ENCODE measurements around the gene CSNK1G2. TPM values are rescaled to one million over a fixed set of nuclear protein-coding genes. Genes with fewer than 3 reads are reported as not detected.

The CSNK1G2 gene
- total and polyA plus RNA-seq, 2 of the 13 experiments (the other 11 are each of a cell fraction or from before 2014, with no cell fraction given), result 53.8 to 72.5 TPM

DNA sequence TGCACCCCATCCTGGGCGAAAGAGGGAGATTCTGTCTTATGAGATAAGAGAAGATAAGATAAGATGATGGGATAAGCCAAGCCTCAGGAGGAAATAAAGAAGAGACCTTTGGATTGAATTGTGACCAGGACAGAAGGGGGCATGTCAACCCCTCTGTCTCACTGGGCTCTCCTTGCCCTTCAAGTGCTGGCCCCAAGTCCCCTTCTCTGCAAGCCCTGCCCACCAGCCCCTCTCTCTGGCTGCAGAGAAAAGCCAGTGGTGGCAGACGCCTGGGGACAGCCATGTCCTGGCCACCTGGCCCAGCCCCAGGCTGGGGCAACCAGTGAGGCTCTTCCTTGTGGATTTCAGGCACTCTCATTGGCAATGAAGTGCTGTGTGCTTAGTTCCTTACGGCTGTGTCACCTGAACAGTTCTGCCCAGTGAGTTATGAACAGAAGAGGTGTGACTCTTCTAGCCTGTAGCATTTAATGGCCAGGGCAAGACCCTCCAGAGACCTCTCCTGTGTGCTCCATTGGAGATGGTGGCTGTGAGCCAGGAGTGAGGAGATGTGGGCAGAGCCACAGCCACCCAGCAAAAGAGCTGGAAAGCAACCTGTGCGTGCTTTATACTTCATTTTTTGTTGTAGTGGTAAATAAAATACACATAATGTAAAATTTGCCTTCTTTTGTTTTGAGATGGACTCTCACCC, 80.6 kb downstream of the CSNK1G2 start:
- BruUV-seq (replicated peaks), result no TSS peak
- no peak for FAIRE-seq
- ATAC-seq, result no peak
- in situ Hi-C loops (cut with HindIII; ENCODE audit: extremely low pct_ligation_motif_present, low pct_unique_long_range_greater_than_20kb), result loop anchor here (5.0 kb wide), 1 partner anchor 41 kb away; no protein-coding TSS in a partner anchor
- TF ChIP-seq ZNF570 (CRISPR knock-in tag; IDR thresholded peaks at IDR 0.05; ENCODE audit: borderline replicate concordance) (no peak), NR2F2 (IDR thresholded peaks at IDR 0.05; ENCODE audit: borderline replicate concordance, low read depth) (no peak), ZNF777 (CRISPR knock-in tag; IDR thresholded peaks at IDR 0.05) (no peak), SRF (IDR thresholded peaks at IDR 0.05; ENCODE audit: low read depth, low read length) (no peak), ZNF382 (CRISPR knock-in tag; IDR thresholded peaks at IDR 0.05; ENCODE audit: borderline replicate concordance) (no peak), YEATS2 (CRISPR knock-in tag; IDR thresholded peaks at IDR 0.05; ENCODE audit: borderline replicate concordance) (no peak), ZNF710 (CRISPR knock-in tag; IDR thresholded peaks at IDR 0.05; ENCODE audit: borderline replicate concordance) (no peak), ZFP36L2 (CRISPR knock-in tag; IDR thresholded peaks at IDR 0.05) (no peak), ZNF484 (CRISPR knock-in tag; IDR thresholded peaks at IDR 0.05; ENCODE audit: borderline replicate concordance, low read depth) (no peak), ZFAT (CRISPR knock-in tag; conservative IDR thresholded peaks at IDR 0.05) (no peak), LCORL (IDR thresholded peaks at IDR 0.05) (no peak), LCORL (CRISPR knock-in tag; IDR thresholded peaks at IDR 0.05) (no peak)
- TF ChIP-seq, protein P1, sequence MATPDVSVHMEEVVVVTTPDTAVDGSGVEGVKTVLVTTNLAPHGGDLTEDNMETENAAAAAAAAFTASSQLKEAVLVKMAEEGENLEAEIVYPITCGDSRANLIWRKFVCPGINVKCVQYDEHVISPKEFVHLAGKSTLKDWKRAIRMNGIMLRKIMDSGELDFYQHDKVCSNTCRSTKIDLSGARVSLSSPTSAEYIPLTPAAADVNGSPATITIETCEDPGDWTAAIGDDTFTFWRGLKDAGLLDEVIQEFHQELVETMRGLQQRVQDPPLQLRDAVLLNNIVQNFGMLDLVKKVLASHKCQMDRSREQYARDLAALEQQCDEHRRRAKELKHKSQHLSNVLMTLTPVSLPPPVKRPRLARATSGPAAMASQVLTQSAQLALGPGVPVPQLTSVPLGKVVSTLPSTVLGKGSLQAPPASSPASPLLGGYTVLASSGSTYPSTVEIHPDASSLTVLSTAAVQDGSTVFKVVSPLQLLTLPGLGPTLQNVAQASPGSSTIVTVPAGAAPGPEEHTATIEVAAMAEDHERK (CRISPR knock-in tag; IDR thresholded peaks at IDR 0.05; ENCODE audit: low read depth), result no peak
- peaks cover 7% of the 10 kb centered on the region for H3K4me1 ChIP-seq (ENCODE audit: insufficient read depth, low read length)
- CTCF ChIA-PET (ENCODE audit: low intra/inter-chr PET ratio, low total read pairs), result no interaction called here
- POLR2A ChIA-PET, result interaction anchor here (0.6 kb wide), 1 partner anchor 31 kb away, joined by 3 read pairs; no protein-coding TSS in a partner anchor
- DNase-seq (ENCODE audit: low spot score), result no peak
- intact Hi-C loops (cut with micrococcal nuclease; ENCODE audit: unreplicated experiment), result no loop called here
- 62% methylated on average over 2 of the region's 4 CpGs for WGBS (ENCODE audit: low lambda C conversion rate)
- no peak overlapping the region for H3K4me3 ChIP-seq (replicated peaks in 1 of 3; ENCODE audit: insufficient read depth in 1 of 3, low read depth in 2 of 3, low read length in 3 of 3)
- H3K4me2 ChIP-seq (ENCODE audit: low read depth, low read length), result no peak overlapping the region
- peaks cover 4% of the 10 kb centered on the region for H3K9me3 ChIP-seq (ENCODE audit: low read length)
- no peaks in the 10 kb centered on the region for H4K20me1 ChIP-seq (ENCODE audit: insufficient read depth, low read length)
- H2AFZ ChIP-seq (ENCODE audit: low read length), result no peak overlapping the region
- no peaks in the 10 kb centered on the region for H3K27me3 ChIP-seq (ENCODE audit: control insufficient read depth in 1 of 2, insufficient read depth in 2 of 2, low read length in 2 of 2)
- H3K79me2 ChIP-seq (ENCODE audit: insufficient read depth, low read length), result no peaks in the 10 kb centered on the region
- no peak overlapping the region for H3K9ac ChIP-seq (ENCODE audit: insufficient read depth, low read depth, low read length)
- no peaks in the 10 kb centered on the region for H3K36me3 ChIP-seq (replicated peaks in 1 of 2; ENCODE audit: control insufficient read depth in 1 of 2, insufficient read depth in 2 of 2, low read length in 2 of 2)
- no peak overlapping the region for H3K27ac ChIP-seq (ENCODE audit: extremely low read length, insufficient read depth, low read length)
